Activated gamma-delta T cell treated with Interleukin-2 at 50 U/mL for 16 hours (primary cell): ENCODE results near the gene FOXJ3.
"Not testable (repeated sequence)": the region's sequence is repeated elsewhere in the genome, so short reads cannot be mapped to it uniquely, and the experiment has no call there.

ENCODE experiments used
- DNase-seq: peaks from one replicate; pipeline ENCODE4 v3.0.0-alpha.2; 2020

The FOXJ3 gene

DNA sequence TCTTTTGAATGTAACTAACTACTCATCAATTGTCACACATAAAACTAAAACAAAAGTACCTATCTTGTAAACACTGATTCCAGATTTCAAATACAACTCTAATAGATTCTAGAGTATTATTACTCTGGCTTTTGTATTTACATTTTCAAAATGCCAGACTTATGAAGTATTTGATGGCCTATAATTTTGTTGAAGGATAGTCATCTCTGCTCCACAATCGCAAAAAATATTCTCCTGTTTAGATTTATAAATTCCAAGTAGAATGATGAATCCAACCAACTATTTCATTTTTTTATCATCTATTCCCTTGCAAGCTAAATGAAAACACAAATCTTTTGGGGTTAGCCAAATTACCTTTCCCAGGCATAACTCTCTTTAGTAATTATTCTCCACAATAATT lies 95.5 kb downstream of the FOXJ3 start:
- no peak for DNase-seq

DNA sequence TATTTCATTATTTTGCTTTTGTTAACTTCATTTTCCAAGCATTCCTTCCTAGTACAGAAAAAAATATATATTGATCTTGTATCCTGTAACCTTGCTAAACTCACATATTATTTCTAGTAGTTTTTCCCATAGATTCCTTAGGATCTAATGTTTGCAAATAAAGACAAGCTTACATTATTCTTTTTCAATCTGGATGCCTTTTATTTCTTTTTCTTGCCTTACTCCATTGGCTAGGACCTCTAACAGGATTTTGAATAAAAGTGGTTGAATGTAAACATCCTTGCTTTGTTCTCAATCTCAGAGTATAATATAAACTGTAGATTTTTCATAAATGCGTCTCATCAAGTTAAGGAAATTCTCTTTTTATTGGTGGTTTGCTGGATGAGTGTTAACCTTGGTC lies 96.0 kb downstream of the FOXJ3 start:
- DNase-seq = no peak

DNA sequence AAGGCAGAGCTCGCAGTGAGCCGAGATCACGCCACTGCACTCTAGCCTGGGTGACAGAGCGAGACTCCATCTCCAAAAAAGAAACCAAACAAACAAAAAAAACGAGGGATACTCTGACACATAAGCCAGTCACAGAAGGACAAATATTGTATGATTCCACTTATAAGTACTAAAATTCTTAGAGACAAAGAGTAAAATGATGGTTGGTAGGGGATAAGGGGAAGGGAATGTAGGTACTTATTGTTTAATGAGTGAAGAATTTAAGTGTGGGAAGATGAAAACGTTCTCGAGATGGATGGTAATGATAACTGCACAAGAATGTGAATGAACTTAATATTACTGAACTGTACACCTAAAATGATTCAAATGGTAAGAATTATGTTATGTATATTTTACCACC lies 103.8 kb downstream of the FOXJ3 start:
- DNase-seq = no peak

DNA sequence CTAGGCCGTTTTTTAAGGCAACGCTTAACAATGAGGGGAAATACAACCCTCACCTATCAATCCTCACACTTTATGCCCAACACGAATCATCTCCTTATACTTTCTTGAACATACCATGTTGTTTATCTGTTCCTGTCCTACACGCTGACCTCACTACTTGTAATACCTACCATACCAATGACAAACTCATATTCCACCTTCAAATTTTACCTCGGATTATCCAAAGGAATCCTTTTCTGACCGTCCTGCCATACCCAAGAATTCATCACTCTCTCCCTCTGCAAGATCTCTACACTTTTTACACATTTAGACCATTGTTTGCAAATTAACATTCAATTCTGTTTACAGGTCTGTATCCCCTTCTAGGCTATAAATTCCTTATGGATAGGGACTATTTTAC lies 106.1 kb downstream of the FOXJ3 start:
- no peak for DNase-seq

DNA sequence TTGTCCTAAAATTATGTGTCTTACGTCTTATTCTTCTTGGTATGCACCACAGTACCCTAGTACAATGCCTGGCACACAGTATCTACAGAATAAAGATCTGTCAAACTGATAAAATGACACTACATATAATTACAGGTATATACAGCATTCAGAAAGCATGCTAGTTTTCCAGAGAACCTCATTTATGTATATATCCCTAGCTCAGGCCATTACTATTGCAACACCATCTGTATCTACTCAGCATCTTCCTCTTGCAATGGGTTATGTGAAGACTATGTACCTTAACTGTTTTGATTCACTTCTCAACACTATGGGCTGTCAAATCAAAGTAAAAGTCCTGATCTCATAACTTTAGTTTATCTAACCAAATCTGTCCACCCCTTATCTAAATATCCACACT lies 112.0 kb downstream of the FOXJ3 start:
- no peak for DNase-seq

DNA sequence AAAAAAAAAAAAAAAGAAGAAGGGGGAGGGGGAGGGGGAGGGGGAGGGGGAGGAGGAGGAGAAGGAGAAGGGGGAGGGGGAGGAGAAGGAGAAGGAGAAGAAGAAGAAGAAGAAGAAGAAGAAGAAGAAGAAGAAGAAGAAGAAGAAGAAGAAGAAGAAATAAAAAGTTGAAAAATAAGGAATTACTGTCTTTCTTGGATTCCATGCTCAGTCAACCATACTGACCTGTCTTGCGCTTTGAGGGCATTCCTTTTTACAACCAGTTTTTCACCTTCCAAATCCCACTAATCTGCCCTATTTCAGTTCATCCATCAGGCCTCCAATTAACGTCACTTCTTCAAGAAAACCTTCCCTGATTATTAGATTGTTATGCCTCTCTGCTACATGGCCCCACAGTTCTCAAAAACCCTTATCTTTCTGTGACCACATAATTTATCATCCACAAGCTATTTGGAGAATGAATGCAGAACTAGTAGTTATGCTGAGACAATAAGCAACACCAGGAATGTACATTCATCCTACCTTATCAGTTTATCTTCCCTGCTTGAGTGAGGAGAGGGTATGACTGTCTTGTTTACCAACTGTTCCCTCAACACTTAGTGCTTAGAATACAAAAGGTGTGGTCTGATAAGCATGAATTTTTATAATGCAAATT lies 113.0 kb downstream of the FOXJ3 start:
- no peak for DNase-seq

DNA sequence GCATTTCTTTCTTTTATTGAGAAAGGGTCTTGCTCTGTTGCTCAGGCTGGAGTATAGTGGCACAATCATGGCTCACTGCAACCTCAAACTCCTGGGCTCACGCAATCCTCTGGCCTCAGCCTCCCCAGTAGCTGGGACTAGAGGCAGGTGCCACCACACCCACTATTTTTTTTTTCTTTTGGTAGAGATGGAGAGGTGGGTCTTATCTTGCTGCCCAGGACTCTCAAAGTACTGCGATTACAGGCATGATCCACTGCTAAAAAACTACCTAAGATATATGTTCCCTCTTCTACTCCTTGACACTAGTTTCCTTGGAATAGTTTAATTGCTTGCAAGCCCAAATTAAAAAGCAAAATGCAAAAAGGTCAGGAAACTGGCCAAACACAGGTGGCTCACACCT lies 113.6 kb downstream of the FOXJ3 start:
- DNase-seq = no peak

DNA sequence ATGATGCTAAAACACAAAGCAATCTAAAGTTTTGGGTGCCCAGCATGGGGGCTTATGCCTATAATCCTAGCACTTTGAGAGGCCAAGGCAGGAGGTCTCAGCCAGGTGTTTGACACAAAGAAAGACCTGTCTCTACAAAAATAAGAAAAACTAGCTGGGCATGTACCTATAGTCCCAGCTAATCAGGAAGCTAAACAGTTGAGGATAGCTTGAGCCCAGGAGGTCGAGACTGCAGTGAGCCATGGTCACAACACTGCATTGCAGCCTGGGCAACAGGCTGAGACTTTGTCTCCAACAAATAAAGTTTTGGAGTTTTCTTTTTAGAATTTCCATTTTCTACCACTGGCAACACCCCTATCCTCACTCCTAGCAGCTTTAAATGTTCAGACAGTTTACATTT lies 115.4 kb downstream of the FOXJ3 start:
- no peak for DNase-seq

DNA sequence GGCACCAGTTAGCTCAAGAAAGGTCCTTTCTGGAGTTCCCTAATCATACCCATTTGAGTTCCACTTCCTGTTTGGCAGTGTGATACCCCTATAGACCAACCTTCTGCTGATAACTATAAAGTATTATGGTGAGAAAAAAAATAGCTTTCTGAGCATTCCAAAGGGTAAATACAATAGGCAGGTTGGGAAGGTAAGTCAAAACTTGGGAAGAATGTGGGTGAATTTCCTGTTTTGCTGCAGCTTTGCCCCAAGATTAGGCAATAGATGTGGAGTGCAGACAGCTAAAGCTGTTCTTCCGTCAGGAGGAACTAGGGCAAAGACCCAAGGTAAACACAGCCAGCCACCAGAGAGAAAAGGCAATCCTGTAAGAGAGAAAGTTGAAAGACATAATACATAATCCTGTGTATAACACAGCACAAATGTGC lies 120.6 kb downstream of the FOXJ3 start:
- DNase-seq = no peak

DNA sequence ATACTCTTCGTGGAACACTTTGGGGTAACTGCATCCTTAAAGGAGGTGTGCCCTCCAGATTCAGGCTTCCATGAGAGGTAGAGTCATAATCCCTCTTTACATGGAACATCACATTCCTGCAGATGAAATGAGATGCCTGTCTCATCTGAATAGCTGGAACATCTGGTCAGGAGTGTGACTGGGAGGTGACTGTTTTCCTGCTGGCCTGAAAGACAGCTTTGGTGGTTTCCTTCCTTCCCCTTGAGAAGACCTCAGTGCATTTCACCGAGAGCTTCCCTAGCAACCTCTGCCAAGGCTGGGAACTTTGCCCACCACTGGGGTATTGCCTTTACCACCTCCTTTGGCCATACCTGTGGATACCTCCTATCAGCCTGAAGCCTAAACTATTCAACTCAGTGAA lies 123.8 kb downstream of the FOXJ3 start:
- no peak for DNase-seq

DNA sequence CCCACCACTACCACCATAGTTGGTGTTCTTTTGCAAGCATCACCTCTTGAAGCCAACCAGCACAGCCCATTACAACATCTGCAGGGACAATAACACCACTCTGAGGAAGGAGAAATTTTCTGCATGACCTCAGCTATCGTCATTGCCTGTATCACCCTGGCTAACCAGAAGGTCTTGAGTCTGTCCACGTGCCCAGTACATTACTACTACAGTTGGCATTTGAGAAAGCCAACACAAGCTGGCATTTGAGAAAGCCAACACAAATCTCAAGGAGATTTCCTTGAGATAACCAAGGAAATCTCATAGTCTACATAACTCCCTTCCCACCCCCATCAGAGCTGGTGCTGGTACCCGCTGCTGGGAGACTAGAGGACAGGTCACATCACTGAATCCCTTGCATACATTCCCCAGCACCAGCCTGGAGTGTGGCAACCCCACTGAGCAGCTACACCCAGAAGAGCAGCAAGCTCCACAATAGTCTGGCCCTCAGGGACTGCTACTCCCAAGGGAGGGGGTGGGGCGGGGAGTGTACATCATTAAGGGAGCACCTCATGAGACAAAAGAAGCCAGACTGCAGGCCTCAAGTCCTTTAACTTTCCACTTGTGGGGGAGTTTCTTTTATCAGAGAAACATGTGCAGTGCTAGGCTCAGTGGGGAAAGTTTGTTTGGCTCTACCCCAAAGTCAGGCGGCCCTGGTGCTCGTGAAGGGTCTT lies 124.5 kb downstream of the FOXJ3 start:
- no peak for DNase-seq

DNA sequence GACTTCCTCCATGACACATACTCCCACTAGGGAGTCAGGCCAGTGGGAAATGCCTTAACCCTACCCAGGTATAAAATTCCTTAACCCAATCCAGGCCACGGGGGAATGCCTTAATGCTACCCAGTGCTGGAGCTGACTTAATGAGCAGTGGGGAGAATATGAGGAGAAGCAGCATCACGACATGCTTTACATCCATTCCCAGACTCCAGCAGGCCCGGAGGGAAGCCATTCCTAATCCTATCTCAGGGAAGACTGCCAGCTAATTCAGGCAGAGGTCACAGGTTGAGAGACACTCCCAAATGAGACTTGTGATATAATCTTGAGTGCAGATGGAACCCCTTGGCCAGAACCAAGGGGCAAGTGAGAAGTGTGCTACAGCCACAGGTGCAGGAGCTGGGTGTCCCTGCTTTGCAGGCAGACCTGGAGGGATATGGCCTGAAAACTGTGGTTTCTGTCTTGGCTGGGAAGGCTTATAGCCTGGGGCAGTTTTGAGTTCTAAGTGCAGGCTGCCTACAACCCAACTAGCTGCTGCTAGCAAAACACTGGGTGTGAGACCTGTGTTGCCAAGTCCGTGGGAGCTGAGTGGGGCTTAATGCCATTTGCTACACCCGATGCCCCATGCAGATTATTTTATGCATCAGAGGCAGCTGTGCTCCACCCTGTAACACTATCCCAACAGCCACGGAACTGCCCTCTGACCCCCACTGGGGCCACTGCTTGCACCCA lies 125.3 kb downstream of the FOXJ3 start:
- DNase-seq = no peak

DNA sequence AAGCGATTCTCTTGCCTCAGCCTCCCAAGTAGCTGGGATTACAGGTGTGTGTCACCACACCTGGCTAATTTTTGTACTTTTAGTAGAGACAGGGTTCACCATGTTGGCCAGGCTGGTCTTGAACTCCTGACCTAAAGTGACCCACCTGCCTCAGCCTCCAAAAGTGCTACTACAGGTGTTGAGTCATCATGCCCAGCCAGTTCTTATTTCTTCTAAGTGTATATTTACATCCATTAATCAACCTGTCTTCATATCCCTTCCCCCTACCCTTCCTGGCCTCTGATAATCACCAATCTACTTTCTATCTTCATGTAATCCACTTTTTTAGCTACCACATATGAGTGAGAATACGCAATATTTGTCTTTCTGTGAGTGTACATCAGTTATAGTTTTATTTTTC lies 128.1 kb downstream of the FOXJ3 start:
- not testable (repeated sequence) for DNase-seq

DNA sequence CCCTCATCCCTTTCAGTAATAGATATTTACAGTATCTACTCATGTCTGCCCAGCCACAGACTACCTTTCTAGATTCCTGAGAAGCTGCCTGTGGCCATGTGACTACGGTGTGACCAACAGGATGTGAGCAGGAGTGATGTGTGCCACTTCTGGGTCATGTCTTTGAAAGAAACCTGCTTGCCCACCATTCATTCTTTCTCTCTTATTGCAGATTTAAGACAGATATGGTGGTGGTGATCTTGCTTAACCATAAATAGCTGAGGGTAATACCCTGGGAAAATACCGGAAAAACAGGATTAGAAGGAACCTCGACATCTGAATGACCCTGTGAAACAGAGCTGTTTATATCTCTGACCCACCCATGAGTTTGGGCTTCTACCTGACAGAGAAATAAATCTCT lies 128.9 kb downstream of the FOXJ3 start:
- no peak for DNase-seq

DNA sequence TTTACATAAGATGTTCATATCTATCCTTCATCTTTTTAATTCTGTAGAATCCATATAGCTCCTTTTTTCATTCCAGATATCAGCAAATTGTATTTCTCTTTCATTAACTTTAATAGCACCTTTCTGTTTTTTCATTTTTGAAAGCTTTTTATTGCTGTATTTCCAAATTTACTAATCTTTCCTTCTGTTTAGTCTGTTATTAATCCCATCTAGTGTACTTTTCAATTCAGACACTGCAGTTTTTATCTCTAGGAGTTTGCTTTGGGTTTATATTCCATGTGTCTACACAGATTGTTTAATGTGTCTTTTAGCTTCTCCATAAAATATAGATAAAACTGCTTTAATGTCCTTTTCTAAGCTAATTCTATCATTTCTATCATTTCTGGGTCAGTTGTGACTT lies 133.0 kb downstream of the FOXJ3 start:
- DNase-seq = no peak

DNA sequence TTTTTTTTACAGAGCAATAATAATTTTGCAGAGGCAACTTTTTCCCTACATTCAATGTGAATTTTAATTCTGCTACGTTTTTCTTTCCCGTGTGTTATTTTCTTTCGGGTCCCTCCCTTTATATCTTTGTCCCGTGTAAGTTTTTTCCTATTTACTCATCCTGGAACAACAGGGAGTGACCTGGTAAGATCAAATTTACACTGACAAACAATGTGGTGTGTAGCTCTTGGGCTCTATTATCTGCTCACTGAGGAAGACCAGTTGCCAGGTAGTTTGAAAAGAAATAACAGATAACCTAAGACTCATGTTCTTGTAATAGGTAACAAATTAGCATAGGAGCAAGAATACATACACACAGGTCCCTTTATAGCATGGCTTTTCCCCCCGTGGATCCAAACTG lies 136.8 kb downstream of the FOXJ3 start:
- no peak for DNase-seq

DNA sequence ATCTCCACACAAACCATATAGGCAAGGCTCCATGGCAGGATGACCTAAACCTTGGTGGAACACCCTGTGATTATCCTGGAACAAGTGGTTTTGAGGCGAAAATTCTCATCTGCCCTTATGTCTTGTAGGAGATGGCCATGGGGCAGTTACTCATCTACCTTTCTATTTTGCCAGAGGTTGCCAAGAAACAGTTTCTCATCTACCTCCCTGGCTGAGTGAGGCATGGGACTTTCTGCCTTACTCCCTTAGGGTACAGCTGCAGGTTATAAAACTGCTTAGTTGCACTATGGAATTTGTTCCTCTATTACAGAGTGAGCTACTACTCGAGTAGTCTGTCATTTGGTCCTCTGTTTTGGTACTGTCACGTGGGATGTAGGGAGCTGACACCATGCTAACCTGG lies 139.2 kb downstream of the FOXJ3 start:
- no peak for DNase-seq

DNA sequence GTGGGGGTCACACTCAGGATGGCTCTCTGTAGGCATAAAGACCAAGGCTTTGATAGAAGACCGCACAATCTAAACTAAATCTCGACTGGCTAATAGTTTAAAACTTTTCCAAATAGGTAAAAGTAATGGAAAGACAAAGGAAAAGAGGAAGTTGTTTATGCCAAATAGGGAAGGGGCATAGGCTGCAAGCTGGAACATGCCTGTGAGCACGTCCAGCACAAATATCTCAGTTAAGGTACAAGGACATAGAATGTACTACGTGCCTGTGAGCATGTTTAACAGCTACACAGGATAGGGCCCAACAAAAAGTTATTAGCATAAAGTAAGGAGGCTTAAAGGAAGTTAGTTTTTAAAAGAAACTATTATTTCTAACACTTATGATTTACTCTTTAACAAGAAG lies 142.9 kb downstream of the FOXJ3 start:
- DNase-seq = no peak

DNA sequence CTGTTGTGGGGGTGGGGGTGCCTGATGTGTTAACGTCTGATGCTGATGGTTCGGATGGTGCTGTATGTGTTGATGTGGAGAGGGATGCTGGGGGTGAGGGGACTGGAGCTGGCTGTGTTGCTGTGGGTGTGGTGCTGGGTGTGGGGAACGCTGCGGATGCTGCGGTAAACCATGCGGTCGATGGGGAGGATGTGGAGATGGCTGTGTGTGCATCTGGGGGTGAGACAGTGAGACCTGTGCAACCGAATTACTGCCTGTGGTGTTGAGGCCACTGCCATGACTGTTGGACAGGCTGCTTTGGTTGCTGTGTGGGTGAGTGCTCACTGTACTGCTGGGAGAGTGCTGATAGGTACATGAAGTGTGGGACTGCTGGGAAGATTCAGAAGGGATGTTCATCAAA lies 143.7 kb downstream of the FOXJ3 start:
- no peak for DNase-seq

DNA sequence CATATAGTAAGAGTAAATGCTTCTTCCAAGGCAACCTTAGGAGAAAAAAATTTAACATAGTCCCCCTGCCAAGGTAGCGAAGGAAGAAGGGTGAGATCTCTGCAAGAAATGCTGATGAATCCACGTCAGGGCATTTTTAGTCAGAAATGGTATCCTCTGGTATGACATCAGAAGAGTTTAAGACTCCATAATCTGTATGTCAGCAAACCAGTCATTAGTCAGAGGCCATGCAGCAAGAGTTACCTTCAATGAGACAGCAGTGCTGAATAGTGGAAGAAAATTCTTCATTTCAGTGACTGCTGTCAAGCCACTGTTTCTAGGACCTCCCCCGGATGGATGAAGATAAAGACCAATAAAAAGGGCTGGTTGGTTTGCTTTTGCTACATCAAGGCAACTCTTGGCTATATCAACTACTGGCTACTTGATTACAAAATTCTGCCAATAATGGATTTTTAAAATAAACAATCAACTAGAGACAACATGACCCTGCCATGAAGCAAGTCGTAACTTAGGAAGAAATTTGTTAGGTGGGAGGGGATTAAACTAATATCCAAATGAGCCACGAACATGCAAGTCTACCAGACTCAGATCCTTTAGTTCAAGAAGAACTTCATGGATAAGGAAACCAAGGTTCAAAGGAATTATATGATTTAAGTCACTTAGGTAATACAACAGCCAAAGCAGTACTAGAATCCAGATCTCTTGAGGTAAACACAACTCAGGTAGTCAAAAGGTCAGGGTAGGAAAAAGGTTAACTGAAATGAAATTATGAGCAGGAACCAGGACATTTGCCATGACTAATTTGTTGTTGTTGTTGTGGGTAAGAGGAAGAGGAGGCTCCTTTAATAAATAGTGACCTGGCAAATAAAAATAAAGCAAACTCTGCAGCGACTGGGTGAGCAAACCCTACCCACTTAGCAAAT lies 144.8 kb downstream of the FOXJ3 start:
- DNase-seq = no peak

DNA sequence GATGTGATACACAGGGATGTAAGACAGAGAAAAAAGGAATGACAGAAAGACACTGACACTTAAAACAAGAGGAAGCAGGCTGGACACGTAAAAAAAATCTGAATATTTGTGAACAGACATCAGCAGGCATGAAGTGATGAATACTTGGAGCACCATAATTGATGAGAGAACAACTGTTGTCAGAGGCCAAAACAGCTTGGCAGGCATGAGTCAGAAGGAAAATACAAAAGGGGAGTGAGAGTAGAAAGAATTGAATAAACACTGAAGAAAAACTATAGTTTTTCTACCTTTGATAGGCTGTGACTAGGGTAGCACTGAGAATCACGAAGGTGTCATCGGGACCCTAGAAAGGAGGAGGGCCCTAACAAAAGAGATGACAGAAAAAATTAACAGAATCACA lies 148.9 kb downstream of the FOXJ3 start:
- DNase-seq = no peak

DNA sequence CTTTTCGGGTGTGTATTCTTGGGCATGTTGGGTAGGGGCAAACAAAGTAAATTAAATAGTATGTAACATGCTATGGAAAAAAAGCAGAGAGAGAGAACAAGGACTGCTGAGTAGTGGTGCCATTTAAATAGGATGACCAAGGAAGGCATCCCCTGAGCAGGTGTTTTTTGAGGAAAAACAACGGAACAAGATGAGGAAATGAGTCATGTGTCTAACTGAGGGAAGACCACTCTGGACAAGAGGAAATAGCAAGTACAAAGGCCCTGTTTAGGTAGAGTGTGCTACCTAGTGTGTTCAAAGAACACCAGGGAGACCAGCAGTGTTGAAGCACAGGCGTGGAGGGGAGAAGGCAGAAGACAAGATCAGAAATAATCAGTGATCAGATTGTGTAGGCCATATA lies 150.4 kb downstream of the FOXJ3 start:
- DNase-seq = no peak

DNA sequence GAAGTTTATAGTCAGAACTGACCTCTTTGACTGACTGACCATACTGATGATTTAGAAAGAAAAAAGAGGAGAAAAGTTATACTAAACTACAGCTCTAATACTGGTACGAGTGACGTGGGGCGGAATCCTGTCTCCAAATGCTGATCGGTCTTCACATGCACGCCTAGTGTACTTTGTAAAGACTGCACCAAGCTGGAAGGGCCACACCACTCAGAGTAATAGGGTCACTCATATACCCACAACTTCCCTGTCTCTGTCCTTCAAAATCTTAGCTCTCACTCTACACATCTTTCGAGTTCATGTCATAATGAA lies 151.1 kb downstream of the FOXJ3 start:
- DNase-seq = no peak
